NCI-H1105 (cell line): ENCODE measurements around the gene CSKMT.
"Not testable (repeated sequence)": the region's sequence is repeated elsewhere in the genome, so short reads cannot be mapped to it uniquely, and the experiment has no call there.

ENCODE experiments used
- DNase-seq: peaks from one replicate; lab custom pipeline; 2025; lab: John Stamatoyannopoulos, UW

The CSKMT gene

DNA sequence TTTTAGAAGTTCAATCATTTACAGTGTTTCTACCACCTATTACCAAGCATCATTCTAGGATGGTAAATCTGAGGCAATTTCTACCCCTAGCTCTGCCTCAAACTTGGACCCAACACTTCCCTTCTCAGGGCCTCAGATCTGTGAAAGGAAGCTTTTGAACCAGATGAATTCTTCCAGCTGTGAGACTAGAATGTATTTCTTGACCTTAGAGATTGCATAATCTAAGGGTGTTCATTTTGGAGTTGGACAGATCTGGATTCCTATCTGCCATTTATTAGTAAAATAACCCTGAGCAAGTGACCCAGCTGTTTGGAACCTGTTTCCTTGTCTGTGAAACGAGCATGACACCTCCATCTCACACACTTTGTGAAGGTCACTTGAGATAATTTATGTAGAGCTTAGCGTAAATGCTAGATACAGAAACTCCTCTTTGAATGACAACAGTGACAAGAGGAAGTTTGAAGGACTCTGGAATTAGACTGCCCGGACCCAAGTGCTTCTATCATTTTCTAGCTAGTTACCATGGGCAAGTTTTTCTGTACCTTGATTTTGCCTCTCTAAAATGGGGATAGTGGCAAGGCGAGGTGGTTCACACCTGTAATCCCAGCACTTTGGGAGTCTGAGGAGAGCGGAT lies 8.2 kb upstream of the CSKMT start:
- no peak for DNase-seq

DNA sequence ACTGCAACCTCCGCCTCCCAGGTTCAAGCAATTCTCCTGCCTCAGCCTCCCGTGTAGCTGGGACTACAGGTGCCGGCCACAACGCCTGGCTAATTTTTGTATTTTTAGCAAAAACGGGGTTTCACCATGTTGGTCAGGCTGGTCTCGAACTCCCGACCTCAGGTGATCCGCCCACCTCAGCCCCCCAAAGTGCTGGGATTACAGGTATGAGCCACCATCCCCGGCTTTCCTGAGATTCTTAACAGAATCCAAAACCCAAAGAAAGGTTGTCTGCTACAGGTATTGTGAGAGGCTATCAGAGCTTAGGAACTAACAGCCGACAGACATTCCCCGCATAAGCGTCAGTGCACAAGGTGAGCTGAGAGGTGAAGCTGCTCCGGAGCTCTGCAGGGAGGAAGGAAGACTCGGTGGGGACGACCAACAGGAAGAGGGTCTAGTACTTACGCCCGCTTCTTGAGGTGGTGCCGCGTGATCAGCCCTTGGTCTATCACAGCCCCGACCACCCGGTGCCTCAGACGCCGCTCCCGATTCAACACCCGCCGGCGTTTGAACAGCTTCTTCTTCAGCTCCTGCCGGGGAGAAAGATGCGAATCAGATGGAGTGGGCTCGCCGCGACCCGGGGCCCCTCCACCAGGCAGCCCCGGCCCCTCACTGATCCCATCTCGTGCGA lies 572 bp upstream of the CSKMT start:
- peak; percentile 74 for DNase-seq

DNA sequence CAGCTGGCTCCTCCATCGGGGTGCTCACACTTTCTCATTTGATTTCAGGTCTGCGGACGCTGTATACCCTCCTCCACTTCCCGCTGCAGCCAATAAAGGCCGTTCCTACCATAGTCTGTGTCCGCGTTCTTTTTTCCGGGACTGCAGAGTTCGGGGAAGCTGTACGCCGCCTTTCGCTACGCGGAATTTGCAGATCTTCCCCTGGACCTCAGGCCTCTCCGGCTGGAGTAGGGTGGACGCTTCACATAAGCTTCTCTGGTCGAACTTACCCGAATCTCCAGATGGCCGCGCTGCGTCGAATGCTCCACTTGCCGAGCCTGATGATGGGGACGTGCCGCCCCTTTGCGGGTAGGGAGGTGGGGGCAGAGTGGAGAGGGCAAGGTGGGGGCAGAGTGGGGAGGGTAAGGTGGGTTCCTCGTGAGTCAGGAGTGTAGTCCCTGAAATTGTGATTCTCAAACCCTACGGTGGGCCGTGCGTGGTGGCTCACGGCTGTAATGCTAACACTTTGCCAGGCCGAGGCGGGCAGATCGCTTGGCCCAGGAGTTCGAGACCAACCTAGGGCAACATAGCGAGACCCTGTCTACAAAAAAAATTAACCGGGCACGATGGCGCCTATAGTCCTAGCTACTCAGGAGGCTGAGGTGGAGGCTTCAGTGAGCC lies 617 bp downstream of the CSKMT start:
- DNase-seq: no peak

DNA sequence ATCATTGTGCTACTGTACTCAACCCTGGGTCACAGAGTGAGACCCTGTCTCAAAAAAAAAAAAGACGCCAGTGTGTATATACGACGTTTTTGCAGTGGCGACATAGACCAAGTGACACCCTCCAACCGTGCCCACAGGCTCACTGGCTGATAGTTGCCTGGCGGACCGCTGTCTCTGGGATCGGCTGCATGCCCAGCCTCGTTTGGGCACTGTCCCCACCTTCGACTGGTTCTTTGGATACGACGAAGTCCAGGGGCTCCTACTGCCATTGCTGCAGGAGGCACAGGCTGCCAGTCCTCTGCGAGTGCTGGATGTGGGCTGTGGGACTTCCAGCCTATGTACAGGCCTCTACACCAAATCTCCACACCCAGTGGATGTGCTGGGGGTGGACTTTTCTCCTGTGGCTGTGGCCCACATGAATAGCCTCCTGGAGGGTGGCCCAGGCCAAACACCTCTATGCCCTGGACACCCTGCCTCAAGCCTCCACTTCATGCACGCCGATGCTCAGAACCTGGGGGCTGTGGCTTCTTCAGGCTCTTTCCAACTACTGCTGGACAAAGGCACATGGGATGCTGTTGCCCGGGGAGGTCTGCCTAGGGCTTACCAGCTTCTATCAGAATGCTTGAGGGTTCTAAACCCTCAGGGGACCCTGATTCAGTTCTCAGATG lies 1.3 kb downstream of the CSKMT start:
- DNase-seq: no peak

DNA sequence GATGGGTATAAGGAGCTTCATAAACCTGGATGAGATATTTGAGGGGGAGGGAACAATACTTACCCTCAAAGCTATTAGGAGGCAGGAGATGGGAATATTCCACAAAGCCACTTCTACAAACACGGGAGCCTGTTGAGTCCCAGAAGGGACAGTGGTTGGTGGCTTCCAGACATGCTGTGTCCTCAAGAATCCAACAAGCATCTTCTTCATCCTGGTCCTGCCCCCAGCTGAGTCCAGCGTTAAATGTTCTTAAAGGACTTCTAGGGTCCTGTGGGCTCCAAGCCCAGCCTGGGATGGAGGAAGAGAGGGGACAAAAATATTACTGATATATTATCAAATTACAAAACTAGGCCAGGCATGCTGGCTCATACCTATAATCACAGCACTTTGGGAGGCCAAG lies 2.3 kb downstream of the CSKMT start:
- DNase-seq: no peak

DNA sequence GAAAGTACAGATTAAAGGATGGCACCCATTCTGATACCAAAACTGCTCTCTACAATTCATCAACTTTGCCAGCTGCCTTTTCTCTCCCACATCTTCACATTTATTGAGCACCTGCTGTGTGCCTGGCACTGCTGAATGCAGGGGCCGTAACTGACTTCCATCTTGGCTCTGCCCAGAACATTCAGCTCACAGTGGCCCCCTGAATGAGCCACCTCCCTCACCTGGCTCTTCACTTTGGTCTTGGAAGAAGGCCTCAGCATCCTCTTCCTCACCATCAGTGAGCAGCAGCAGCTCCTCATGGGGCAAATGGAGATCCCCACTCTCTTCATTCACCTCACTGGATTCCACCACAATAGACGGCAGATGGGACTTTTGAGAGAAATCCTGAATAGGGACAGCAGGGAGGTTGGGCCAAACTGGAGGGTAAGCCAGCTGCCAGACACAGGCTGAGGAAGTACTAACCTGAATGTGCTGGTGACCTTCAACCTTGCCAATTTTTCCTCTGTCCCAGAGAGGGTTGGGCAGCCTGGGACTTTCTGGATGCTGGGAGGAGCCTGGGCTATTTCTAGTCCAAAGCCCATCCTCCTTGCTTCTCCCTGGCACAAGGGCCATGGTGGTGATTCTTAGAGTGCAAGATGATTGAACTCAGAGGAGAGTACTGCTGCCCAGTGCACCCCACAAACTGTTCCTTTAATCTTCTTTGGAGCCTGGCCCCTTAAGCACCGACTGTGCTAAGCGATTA lies 4.5 kb downstream of the CSKMT start:
- DNase-seq: no peak

DNA sequence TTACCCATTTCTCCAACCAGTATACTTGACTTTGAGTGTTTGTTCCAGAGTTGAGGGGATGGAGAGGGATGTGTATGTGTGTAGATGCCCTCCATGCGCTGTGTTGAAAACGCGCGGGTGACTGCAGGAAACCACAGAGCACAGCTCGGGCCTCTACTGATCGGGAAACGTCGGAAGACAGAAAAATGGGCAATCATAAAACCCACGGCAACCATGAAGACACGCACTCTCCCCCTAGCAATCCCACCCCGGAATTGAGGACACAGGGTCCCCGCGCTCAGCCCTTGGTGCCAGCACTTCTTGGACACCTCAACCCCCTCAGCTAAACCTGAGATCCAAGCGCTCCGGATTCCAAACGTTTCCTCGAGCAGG lies 6.1 kb downstream of the CSKMT start:
- DNase-seq: no peak

DNA sequence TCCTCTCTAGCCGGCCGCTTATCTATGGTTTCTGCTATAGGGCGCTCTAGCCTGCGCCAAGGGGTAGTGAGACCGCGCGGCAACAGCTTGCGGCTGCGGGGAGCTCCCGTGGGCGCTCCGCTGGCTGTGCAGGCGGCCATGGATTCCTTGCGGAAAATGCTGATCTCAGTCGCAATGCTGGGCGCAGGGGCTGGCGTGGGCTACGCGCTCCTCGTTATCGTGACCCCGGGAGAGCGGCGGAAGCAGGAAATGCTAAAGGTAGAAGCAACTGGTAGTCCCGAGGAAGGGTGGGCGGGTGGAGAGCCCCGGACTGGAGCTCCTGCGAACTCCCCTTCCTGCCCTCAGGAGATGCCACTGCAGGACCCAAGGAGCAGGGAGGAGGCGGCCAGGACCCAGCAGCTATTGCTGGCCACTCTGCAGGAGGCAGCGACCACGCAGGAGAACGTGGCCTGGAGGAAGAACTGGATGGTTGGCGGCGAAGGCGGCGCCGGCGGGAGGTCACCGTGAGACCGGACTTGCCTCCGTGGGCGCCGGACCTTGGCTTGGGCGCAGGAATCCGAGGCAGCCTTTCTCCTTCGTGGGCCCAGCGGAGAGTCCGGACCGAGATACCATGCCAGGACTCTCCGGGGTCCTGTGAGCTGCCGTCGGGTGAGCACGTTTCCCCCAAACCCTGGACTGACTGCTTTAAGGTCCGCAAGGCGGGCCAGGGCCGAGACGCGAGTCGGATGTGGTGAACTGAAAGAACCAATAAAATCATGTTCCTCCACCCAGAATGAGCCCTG lies 6.7 kb downstream of the CSKMT start, which contains the start of the genes LBHD1 and UQCC3:
Gene LBHD1, minus strand, starts transcription at position 660 of the 782 bp plus-strand sequence. CDS start 2,236 bp downstream, outside the sequence.
Gene UQCC3, plus strand, starts transcription at position 66 of the 782 bp plus-strand sequence. Its CDS starts 73 bp downstream, at position 139.
- peak; percentile 83 for DNase-seq

DNA sequence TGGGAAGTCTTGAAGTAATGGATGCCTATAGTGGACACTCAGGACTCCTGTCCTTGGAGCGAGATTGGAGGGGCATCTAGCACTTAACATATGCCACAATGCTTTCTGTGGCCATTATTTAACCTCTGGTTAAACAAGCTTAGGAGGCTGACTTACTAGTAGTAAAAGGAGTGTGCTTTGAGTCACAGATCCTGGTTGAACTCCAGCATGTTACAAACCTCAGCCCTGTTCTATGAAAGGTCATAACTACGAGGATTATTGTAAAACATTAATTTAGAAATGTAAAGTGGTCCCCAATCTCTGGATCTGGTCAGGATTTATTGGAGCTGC lies 8.0 kb downstream of the CSKMT start:
- no peak for DNase-seq

DNA sequence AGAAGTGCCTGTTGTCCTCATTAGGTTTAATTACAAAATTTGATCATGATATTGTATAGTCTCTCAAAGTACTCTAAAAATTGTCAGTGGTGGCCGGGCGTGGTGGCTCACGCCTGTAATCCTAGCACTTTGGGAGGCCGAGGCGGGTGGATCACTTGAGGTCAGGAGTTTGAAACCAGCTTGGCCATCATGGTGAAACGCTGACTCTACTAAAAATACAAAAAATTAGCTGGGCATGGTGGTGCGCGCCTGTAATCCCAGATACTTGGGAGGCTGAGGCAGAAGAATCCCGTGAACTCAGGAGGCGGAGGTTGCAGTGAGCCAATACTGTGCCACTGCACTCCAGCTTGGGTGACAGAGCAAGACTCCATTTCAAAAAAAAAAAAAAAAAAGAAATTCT lies 10.3 kb downstream of the CSKMT start:
- not testable (repeated sequence) for DNase-seq

DNA sequence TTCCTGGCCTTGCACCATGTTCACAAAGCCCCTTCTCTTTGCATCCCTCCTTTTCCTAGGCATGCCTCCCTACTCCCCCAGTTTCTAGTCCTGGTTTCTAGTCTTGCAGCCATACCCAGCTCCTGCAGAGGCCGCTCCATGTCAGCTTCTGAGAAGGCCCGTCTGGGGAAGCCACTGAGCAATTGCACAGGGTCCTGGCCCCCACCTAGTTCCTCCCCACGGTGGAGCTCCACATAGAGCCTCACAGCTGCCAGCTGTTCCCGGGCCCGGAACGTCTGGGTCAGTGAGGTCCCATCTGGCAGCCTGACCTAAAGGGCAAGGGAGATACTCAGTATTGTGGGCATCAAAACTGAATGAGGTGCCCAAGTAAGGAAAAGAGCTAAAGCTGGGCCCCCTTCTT lies 11.6 kb downstream of the CSKMT start:
- DNase-seq: no peak

DNA sequence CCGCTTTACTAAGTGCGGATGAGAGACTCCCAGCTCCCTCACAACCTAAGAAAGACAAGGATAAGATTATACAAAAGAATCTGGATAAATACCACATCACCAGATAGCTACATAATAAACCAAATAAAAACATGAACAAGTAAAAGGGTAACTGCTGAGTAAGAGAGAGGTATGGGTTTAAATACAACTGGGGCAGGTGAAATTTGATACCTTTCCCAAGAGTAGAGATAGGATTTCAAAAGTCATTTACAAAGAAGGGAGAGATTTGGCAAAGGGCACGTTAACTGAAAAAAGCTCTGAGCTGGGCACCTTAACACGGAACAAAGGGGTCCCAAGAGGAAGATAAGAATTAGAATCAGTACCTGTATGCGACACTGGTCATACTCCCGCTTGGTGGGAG lies 12.0 kb downstream of the CSKMT start:
- DNase-seq: no peak

DNA sequence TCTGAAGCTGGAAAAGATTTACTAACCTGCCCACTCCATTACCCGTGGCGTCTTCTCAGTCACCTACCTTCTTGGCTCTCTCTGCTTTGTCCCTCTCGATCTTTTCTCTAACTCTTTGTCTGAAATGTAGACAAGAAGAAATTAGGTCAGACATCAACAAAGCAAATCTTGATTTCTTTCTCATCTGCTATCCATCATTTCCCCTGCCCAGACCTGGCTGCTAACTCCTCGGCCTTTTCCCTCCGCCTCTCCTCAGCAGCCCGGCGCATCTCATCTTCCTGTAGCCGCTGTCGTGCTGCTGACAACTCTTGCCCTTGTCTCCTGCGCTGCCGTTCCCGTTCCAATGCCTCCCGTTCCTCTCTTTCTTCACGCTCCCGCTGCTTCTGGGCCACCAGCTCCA lies 12.6 kb downstream of the CSKMT start:
- no peak for DNase-seq

DNA sequence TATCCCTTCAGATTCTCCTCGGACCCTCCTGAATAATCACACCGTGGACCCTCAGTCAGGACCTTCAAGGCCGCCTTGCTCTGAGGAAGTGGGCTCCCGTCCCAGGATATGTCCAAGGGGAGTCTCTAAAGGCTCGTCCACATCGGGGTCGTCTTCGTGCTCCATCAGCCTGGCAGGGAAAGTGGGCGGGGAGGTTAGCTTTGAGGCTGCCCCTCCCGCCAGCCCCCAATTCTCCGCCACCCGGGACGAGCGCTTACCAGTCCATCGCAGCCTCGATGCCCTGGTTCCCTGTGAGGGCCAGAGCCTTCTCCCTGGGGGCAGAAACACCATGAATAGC lies 13.3 kb downstream of the CSKMT start:
- no peak for DNase-seq

DNA sequence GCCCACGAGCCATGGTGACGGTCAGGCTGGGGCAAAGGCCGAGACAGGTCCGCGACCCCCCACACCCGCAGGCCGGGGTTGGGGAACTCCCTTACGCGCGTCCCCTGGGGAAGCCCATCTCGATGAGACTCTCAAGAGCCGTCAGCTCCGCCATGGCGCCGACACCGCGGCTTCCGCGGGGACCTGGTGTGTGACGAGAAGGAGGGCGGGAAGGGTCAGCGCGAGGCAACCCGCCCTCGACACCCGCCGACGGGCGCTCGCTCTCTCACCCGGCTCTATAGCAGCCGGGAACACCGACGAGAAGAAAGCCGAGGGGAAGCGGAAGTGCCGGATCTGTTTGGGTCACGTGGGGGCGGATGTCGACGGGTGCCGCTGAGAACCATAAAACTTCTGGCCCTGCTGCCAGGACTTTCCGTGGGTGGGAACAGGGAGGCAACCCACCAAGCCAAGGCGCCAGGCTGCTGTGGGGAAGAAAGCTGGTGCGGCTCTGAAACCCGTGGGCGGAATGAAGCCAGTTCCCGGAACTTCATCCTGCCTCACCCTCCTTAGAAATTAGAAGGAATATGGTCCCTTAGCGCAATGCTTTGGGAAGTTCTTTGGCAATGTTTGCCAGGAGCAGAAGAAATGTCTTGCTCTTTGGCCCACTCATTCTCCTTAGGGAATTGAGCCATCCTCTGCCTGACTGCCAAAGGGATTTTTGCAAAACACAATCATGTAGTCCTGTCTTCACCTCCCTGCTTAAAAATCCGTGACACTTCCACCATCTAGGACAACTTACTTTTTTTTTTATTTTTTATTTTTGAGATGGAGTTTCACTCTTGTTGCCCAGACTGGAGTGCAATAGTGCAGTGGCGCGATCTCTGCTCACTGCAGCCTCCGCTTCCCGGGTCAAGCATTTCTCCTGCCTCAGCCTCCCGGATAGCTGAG lies 13.9 kb downstream of the CSKMT start, which contains the start of gene UBXN1:
Gene UBXN1, minus strand, starts transcription at position 304 of the 927 bp plus-strand sequence. Its CDS starts 150 bp downstream, at position 154.
- peak; percentile 85 for DNase-seq

DNA sequence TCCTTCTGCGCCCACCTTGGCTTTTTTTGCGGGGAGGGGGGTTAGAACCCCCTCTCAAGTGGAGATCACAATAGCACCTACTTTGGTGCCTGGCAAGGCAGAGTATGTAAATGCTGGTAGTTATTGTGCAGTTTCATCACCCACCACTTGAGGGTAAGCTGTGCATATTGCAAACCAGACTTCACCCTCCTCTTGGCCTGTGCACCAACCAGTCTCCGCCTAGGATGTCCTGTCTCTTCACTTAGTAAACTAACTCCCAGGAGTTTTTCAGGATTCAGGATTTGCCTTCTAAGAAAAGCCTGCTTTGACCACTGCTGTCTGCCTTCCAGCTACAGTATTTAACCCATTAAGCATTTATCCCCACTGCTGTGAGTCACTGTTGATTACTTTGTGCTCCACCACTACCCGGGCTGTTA lies 15.7 kb downstream of the CSKMT start:
- DNase-seq: no peak

DNA sequence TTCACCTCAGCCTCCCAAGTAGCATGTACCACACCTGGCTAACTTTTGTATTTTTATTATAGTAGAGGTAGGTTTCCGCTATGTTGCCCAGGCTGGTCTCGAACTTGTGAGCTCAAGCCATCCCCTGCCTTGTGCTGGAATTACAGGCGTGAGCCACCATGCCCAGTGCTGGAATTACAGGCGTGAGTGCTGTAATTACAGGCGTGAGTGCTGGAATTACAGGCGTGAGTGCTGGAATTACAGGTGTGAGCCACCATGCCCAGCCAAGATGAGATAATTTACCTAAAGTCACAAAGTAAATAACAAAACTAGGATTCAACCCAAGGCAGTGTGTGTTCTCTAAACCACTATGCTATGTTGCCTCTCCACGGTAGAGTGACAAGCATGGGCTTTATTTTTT lies 17.4 kb downstream of the CSKMT start:
- no peak for DNase-seq

DNA sequence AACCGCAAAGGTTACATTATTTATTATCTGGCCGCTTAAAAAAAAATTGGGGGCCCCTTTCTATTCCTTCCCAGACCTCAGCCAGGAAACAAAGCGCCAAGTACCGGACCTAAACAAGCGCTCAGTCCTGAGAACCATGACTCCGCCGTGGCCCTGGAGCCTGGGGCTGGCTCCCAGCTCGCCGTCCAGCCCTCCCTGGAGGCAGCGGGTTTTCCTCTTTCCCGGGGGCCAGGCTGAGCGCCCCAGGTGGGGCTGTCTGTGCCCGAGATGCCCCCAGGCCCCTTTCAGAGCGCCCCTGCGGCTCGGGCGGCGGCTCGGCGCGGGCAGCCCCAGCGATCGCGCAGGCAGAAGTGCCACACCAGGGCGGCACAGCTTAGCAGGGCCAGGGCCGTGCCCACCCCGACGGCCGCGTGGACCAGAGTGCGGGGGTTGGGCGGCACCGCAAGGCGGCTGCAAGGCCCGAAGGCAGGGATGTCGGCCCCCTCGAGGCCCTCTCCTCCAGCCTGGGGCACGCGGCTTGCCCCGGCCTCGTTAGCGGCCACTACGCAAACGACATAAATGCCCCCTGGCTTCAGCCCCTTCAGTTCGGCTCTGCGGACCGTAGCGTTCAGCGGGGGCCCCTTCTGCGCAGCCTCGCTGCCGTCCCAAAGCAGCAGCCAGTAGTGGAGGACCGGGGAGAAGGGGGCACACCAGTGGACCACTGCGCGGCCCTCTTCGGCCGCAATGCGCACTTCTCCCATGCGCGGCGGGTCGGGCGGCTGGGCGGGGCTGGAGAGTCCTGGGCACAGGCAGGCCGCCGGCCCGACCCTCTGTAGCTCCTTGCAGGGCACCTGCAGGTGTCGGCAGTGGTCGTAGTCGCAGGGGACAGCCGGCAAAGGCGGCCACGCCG lies 22.6 kb downstream of the CSKMT start:
- DNase-seq: no peak

DNA sequence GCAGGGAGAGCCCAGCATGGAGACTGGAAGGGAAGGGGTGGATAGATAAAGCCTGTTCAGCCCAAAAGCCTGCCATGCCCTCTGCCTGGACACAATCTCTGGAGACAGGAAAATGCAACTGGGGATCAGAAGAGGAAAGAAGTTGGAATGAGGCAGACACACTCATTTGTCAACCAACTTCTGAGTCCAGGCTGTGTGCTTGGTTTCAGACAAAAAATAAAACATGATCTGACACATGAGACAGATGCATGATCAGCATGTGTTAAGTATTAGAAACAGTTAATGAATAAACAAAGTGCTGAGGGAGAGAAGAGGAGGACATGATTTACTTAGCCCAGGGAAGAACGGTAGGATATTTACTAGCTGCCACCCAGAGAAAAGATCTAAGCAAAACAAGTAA lies 23.4 kb downstream of the CSKMT start:
- DNase-seq: no peak
